ENCODE data around the gene NPLOC4.

DNA sequence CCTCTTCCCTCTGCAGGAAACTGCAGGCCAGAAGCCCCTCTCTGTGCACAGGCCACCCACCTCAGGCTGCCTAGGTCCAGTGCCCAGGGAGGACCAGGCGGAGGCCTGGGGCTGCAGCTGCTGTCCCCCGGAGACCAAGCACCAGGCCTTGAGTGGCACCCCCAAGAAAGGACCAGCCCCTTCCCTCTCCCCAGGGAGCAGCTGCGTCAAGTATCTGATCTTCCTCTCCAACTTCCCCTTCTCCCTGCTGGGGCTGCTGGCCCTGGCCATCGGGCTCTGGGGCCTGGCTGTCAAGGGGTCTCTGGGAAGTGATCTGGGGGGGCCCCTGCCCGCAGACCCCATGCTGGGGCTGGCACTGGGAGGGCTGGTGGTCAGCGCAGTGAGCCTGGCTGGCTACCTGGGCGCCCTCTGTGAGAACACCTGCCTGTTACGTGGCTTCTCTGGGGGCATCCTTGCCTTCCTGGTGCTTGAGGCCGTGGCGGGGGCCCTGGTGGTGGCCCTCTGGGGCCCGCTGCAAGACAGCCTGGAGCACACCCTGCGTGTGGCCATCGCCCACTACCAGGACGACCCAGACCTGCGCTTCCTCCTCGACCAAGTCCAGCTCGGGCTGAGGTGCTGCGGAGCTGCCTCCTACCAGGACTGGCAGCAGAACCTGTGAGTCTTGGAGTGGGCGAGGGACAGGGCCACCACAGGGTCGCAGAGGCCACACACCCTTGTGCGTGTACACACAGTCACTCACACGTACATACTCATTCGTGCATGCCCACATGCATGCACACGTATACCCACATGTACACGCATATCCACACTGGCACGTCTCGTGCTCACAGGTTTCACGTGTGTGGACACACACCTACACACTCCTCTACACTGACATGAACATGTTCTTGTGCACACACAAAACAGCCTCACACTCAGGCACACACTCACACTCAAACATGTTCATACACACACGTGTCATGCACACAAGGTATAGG is 8.4 kb upstream of the NPLOC4 start:
- TF ChIP-seq, protein P1, sequence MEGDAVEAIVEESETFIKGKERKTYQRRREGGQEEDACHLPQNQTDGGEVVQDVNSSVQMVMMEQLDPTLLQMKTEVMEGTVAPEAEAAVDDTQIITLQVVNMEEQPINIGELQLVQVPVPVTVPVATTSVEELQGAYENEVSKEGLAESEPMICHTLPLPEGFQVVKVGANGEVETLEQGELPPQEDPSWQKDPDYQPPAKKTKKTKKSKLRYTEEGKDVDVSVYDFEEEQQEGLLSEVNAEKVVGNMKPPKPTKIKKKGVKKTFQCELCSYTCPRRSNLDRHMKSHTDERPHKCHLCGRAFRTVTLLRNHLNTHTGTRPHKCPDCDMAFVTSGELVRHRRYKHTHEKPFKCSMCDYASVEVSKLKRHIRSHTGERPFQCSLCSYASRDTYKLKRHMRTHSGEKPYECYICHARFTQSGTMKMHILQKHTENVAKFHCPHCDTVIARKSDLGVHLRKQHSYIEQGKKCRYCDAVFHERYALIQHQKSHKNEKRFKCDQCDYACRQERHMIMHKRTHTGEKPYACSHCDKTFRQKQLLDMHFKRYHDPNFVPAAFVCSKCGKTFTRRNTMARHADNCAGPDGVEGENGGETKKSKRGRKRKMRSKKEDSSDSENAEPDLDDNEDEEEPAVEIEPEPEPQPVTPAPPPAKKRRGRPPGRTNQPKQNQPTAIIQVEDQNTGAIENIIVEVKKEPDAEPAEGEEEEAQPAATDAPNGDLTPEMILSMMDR (conservative IDR thresholded peaks at IDR 0.05; ENCODE audit: low read length), result no peak
- no peak for TF ChIP-seq EZH2phosphoT487 (IDR thresholded peaks at IDR 0.05; ENCODE audit: borderline replicate concordance)

All from Loucy (cell line).